A673 (cell line): ENCODE measurements around the gene UBAP2L.

Experiments used
- EZH2 ChIP-seq: fragments of 200-600 bp; sonication (generic); IDR thresholded peaks from 2 replicates; pipeline ENCODE4 v1.6.1; 2017; ENCODE audit warnings: borderline replicate concordance, low read depth, mild to moderate bottlenecking, mixed read lengths, antibody characterized with exemption, low read length; ENCODE audit not compliant: poor library complexity, severe bottlenecking
- TF ChIP-seq, protein P1 (sequence below): fragments of 300-800, 200-600 bp; sonication (generic); conservative IDR thresholded peaks from 2 replicates; pipeline ENCODE4 v1.5.1; 2017; ENCODE audit warnings: low read depth, mild to moderate bottlenecking, antibody characterized with exemption, low read length, moderate library complexity, mixed read lengths

DNA sequence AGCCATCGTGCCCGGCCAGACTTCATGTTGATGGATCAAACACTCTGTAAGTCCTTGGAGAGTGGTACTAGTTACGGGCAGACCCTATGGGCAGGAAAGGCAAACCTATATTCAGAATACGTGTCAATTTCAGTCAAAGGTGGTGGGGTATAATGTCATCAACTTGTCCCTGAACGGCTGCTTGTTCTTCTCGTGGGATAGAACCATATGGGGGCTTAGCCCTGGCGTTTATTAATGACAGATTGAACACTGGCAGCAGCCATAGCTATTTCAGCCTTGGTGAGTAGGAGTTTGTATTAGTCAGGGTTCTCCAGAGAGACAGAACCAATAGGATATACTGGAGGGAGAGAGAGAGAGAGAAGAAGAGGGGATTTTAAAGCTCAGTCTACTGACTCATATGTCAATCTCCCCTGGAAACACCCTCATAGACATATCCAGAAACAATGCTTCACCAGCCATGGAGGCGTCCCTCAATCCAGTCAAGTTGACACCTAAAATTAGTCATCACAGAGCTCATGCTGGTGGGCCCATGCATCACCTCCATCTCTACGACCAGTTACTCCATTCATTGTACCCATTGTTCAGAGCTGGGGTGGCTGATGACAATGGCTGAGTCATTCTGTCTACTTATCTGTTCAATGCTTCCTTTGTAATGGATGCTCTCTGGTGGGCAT lies 84.0 kb downstream of the UBAP2L start:
- TF ChIP-seq, protein P1, sequence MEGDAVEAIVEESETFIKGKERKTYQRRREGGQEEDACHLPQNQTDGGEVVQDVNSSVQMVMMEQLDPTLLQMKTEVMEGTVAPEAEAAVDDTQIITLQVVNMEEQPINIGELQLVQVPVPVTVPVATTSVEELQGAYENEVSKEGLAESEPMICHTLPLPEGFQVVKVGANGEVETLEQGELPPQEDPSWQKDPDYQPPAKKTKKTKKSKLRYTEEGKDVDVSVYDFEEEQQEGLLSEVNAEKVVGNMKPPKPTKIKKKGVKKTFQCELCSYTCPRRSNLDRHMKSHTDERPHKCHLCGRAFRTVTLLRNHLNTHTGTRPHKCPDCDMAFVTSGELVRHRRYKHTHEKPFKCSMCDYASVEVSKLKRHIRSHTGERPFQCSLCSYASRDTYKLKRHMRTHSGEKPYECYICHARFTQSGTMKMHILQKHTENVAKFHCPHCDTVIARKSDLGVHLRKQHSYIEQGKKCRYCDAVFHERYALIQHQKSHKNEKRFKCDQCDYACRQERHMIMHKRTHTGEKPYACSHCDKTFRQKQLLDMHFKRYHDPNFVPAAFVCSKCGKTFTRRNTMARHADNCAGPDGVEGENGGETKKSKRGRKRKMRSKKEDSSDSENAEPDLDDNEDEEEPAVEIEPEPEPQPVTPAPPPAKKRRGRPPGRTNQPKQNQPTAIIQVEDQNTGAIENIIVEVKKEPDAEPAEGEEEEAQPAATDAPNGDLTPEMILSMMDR, result no peak
- no peak for TF ChIP-seq EZH2
